ENCODE results near the gene MYH10.

Gene MYH10

DNA sequence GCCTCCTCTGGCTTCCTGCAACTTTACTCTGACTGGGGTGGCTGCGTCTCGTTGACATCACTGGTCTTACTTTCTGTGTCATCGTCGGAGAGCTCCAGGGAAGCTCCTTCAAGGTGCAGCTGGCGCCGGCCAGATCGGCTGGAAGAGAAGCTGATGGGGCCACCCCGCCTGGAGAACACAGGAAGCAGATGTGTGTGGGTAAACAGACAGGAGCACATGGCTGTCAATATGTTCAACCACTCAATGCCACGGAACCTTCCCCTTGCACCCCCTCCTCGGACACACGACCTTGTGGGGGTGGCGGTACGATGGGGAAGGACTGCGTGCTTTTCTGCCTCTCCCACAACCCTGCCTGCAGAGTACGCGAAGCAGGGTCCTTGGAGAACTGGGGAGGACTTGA lies 154.7 kb downstream of the MYH10 start:
- TF ChIP-seq, protein P1, sequence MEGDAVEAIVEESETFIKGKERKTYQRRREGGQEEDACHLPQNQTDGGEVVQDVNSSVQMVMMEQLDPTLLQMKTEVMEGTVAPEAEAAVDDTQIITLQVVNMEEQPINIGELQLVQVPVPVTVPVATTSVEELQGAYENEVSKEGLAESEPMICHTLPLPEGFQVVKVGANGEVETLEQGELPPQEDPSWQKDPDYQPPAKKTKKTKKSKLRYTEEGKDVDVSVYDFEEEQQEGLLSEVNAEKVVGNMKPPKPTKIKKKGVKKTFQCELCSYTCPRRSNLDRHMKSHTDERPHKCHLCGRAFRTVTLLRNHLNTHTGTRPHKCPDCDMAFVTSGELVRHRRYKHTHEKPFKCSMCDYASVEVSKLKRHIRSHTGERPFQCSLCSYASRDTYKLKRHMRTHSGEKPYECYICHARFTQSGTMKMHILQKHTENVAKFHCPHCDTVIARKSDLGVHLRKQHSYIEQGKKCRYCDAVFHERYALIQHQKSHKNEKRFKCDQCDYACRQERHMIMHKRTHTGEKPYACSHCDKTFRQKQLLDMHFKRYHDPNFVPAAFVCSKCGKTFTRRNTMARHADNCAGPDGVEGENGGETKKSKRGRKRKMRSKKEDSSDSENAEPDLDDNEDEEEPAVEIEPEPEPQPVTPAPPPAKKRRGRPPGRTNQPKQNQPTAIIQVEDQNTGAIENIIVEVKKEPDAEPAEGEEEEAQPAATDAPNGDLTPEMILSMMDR (IDR thresholded peaks at IDR 0.05) = no peak

DNA sequence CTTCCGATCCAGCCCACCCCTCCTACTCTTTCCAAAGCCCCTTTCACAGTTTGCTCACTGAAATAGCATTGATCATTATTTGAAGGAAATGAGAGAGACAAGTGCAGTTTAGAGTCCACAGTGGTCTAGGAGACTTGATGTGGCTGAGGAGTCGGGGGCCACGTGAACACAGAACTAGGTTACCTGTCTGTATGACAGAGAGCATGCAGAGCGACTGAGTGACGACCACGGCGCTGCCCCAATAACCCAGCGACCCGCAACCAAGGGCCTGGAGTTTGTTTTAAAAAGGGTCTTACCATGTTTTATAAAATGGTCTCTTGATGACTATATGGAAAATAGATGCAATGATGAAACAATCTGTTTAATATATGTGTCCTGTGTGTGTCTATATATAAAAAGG lies 155.3 kb downstream of the MYH10 start:
- TF ChIP-seq, protein P1 (IDR thresholded peaks at IDR 0.05) = no peak

DNA sequence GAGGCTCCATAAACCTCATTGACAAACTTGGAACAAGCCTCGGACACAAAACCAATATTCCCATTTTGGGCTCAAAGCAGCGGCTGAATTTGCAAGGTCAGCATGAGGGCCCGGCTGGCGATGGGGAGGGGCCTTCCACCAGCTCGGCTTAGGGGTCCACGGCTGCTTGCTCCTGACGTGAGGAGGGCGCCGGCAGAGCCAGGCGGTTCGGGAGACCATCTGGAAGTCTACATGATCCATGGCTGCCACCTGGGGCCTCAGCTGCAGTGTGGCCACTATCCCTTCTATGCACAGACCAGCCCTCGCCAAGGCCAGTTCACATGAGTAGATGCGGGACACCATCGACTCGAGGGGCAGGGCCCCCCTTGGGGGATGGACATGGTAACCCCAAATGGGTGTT lies 155.7 kb downstream of the MYH10 start:
- TF ChIP-seq, protein P1 (IDR thresholded peaks at IDR 0.05) = no peak

DNA sequence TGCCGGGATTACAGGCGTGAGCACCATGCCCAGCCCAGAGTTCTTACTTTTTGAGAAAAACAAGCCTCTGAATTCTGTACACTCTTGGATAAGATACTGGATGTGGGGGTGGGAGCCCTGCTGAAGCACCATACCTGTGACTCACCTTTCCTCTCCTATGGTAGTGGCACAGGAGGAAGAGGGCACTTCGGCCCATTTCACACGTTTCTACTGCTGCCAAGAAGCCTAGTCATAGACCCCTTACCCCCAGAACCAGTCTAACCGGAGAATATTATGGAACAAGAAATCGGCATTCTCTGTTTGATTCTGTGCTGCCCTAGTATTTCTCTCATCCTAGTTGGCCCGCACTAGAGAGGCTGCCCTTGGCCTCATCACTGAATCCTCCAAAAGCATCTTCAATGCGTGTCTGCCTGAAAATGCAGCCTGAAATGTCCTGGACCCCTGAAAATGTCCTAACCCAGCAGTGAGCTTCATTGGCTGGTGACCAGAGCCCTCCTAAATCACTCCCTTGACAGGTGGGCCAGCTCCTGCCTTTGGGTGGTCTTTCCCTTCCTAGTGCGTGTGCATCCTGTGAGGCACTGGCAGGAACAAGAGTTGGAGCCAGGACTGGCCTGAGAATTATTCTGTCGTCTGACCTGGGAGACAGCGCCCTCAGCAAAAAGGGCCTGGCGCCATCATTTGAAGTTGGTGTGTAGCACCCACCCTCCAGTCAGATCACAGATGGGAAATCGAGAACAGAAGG lies 156.9 kb downstream of the MYH10 start:
- TF ChIP-seq, protein P1 (IDR thresholded peaks at IDR 0.05) = no peak

DNA sequence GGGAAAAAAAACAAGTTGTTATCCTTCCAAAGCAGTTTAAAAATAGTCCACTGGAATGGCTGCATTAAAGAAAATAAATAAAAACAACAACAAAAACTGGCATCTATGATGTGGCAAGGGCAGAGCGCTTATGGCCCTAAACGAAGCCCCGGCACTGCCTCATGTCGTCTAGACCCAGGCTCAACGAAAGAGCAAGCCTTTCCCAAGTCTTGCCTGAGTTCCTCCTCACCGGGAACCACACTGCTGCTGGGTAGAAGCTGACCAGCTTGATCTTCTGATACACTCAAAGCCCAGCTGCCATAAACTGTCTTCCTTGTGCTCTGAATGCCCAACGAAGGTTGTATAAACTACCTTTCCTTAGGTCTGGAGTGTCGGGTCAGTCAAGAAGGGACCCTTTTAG lies 157.9 kb downstream of the MYH10 start:
- TF ChIP-seq, protein P1 (IDR thresholded peaks at IDR 0.05) = no peak

DNA sequence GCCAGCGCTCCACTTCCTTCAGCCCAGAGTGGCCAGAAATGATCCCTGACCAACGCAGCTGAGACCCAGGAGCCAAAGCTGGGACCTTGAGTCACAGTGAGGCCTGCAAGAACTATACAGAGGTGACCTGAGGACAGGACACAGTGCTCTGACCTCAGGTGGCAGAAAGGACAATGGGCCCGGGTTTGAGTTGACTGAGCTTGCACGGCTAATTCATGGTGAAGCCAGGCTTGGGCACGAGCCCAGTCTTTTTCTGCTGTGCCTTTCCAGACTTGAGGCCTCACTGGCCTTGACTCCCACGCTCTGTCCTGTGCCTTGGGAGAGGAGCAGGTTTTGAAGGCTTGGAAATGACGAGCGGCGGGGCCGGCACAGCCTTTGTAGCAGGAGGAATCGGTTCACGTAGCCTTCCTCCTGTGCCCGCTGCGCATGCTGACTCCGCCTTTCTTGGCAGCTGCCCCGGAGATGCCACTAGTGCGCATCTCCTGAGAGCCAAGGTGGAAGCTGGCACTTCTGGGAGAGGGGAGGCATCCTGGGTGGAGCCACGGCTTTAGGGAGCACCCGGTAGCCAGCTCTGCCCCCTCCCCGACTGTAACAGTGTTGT lies 160.0 kb downstream of the MYH10 start:
- TF ChIP-seq, protein P1 (IDR thresholded peaks at IDR 0.05) = no peak

DNA sequence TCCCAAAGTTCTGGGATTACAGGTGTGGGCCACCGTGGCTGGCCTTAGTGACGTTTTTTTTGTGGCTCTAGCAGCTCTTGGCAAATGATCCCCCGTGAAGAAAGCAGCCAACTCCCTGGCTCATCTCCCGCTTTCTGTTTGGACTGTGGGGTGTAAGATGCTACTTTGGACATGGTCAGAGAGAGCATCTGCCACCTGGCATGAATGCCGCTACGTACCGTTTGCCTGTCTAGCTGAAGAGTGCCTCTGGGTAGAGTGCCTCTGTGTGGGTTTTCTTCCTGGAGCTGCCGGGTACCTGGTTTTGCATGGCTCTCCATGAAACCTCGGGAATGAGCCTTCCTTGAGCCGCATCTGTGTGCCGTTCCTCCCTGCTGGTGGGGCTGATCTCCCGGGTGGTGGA lies 160.6 kb downstream of the MYH10 start:
- TF ChIP-seq, protein P1 (IDR thresholded peaks at IDR 0.05) = no peak

Data from LNCAP (cell line).